Inflammatory macrophage (primary cell): ENCODE measurements around the gene HS3ST6.
"Not testable (repeated sequence)": the region's sequence is repeated elsewhere in the genome, so short reads cannot be mapped to it uniquely, and the experiment has no call there.

ENCODE experiments used
- DNase-seq, 2 donors: peaks; one replicate each; pipeline ENCODE4 v3.0.0-alpha.2; 2020 to 2022

Gene HS3ST6

DNA sequence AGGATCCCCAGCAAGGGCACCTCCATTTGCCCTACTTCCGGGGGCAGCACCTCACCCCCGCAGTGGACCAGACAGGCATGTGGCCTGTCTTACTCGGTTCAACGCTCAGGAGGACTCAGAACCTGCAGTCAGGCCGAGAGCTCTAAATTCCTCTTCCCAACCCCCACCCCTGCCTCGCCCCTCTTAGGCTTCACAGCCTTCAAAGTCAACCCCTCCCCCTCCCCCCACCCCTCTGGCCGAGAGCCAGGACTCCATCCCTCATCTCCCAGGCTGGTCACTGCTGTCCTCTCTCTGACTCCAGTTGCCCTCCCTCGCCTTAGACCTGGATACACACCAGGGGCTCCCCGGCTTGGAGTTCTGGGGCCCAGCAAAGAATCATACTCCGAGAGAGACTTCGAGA, 8.1 kb upstream of the HS3ST6 start:
- no peak for DNase-seq

DNA sequence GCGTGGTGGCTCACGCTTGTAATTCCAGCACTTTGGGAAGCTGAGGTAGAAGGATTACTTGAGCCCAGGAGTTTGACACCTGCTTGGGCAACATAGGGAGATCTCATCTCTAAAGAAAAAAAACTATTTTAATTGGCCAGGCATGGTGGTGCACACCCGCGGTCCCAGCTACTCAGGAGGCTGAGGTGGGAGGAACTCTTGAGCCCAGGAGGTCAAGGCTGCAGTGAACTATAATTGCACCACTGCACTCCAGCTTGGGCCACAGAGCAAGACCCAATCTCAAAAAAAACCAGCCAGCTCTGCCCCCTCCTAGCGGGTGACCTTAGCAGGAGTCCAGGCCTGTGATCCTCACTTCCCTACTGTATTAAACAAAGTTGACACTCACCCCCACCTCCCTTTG, 5.9 kb upstream of the HS3ST6 start:
- DNase-seq: no peak

DNA sequence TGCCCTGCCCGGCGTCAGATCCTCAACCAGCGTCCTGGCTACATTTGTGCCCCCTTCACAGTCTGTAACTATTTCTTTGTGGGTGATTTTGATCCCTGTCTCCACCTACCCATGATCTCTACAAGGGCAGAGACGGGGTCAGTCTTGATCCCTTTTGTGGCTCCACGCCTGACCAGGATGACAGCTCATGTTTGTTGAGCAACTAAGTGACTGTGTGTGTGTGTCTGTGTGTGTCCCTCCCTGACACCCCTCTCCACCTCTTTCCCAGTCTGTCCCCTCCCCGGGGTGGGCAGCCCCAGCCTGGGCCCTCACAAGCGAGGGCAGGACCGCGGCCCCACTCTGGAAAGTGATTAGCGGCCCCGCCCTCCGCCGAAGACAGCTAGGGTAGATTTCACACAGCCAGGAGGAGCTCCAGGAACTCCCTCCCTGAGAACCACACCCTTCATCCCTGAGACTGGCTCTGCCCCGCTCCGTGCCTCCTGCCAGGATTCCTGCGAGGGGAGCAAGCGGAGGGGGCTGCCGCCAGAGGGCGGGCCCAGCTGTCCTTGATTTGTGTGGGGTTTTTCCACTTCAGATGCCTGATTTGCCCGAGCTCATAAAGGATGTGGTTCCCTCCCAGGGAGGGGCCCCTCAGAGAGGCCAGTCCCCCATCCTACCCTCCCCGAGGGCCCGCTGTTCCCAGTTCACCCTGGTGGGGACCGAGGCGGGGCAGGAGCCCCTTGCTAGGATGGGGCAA, 5.3 kb upstream of the HS3ST6 start:
- DNase-seq: no peak

DNA sequence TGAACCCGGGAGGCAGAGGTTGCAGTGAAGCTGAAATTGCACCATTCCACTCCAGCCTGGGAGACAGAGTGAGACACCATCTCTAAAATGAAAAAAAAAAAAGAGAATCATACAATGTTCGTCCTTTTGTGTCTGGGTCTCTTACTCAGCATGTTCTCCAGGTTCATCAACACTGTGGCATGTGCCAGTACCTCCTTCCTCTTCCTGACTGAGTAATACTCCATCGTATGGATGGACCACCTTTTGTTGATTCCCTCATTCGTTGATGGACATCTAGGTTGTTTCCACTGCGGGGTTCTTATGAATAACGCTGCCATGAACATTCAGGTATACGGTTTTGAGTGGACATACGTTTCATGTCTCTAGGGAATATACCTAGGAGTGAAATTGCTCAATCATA, 4.1 kb upstream of the HS3ST6 start:
- no peak for DNase-seq

DNA sequence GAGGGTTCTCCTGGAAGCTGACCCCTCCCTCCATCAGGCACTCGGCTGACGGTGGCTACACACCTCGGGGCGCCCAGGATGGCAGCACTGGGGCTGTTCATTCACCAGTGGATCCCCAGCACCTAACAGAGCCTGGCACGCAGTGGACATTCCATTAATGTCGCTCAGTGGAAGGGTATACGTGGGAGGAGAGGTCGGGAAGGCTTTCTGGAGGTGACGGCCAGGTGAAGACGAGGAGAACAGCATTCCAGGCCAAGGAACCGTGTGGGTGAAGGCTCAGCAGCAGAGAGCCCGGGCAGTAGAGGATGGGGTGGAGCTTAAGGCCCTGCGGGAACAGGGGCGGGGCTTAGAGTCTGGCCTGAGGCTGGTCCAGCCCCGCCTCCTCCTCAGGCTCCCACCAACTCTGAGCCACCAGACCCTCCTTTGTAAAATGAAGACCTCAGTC, 2.5 kb upstream of the HS3ST6 start:
- no peak for DNase-seq

DNA sequence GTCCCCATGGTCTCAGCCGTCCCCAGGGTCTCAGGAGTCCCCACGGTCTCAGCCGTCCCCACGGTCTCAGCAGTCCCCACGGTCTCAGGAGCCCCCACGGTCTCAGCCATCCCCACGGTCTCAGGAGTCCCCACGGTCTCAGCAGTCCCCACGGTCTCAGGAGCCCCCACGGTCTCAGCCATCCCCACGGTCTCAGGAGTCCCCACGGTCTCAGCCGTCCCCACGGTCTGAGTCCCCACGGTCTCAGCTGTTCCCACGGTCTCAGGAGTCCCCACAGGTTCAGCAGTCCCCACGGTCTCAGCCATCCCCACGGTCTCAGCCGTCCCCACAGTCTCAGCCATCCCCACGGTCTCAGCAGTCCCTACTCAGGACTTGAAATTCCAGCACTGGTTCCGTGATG, 1.9 kb upstream of the HS3ST6 start:
- not testable (repeated sequence) for DNase-seq

DNA sequence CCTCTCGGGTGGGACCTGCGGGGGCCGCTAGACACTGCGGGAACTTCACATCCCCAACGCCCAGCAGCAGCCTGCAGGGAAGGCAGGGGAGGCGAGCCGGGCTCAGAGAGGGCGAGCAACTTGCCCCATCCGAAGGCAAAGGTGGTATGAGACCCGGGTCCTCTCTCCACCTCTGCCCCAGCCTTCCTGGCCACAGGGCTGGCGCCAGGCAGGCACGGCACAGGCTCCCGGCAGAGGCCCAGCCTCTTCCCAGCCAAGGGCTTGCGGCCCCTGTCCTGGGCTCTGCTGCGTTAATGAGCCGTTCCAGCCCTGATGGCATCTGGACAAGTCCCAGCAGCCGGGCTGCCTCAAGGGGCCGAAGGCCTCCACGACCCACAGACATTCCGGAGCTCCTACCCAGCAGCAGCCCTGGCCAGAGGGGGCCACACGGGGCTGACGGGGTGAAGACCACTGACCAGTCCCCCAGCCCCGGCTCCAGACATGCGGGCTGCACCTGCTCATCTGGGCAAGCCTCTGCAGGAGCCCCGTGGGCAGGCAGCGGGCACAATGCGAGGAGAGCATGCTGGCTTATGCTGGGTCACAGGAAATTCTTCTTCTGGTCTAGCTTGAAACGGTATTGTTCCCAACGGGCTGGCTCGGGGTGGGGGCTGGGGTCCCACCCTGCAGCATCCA, 1.2 kb upstream of the HS3ST6 start:
- no peak for DNase-seq

DNA sequence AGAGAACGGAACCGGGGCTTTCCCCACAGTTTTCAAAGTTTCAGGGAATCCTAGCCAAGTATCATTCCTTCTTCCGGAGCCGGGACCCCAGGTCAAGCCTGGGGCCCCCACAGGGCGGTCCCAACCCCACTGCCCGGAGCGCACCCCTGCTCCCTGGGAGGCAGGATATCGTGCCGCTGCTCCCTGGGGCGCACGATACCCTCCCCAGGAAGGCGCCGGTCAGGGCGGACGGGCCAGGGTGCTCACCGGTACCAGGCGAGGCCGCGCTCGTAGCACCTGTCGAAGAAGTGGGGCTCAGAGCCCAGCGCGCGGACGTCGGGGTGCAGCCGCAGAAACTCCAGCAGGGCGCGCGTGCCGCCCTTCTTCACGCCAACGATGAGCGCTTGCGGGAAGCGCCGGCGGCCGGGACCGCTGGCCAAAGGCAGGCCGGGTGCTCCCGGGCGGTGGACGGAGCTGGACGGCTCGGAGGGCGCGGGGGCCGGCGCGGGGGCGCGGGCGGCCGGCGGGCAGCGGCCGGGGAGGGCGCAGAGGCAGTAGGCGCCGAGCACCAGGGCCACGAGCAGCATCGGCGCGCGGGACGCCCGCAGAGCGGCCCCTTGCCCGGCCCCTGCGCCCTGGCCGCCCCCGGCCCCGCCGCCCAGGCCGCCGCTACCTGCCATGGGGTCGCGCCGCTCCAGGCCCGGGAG, 407 bp downstream of the HS3ST6 start:
- DNase-seq: no peak

DNA sequence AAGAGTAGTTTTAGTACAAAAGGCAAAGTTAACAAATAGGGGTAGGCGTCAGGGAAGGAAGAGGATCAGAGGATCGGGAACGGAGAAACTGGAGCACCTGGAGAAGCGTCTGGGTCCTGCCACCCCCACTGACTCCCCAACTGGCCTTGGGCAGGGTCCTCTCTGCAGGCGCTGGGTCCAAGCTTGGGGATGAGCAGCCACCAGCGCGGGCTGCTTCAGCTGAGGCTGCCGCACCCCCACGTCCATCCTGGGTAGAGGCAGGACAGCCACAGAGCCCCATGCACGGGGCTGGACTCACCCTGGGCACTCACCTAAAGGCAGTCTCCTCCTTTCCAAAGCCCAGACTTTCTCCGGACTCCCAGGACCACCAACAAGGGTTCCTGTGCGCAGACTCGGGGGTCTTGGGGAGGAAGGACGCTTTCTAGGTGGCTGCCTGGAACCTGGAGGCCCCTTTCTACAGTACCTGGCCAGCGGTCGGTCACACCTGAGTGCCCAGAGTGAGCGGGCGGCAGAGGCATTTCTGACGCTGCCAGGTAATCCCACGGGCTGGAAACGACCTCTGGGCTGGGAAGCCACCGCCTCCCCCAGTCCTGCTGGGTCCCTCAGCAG, 1.1 kb downstream of the HS3ST6 start:
- no peak for DNase-seq

DNA sequence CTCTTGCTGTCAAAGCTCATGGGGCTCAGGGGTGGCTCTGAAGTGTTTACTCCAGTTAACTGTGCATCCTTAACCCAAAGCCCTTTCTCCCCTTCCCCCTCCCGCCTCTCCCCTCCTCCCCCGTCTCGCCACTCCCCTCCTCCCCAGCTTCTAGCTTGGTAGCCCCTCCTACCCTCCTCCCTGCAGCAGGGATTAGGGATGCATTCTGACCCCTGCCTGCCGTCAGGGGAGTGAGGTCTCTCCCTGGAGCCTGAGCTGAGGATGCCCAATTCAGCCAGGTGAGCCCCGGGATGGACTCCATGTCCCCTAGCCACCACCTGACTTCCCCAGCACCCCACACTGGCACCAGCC, 1.6 kb downstream of the HS3ST6 start:
- no peak for DNase-seq

DNA sequence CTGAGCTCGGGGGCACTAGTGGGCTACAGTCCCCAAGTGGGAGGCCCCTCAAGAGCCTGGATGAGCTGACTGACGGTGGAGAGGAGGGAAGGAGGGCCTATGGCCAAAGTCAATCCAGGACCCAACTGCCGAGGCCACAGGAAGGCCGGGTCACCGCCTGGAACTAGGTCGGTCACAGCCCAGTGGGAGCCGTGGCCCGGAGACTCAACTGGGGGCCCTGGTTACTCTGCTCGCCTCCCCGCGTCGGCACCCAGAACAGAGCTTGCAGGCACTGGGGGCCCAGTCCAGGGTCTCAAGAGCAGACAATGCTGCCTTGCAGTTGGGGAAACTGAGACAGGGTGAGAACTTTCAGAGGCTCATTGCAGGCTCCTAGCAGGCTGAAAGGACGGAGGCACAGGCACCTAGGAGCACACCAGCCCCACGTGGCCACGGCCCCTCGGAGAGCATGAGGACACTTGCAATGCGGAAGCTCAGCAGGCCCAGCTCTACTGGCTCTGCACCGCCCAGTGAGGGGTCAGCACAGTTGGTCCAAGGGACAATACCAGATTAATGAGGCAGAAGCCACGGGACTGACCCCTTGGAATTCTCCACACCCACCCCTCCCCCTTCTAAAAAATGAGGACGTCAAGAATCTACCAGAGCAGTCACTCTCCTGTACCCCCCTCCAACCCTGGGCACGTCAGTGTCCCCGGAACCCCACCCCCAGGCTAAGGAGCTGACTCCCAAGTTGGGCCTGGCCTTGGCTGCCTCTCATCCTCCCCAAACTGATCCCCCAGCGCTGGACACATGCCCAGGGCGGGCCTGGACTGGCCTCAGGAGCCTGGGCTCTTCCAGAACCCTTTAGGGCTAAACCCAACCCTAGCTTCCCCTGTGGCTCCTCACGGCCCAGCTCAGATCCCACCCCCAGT, 2.2 kb downstream of the HS3ST6 start:
- no peak for DNase-seq

DNA sequence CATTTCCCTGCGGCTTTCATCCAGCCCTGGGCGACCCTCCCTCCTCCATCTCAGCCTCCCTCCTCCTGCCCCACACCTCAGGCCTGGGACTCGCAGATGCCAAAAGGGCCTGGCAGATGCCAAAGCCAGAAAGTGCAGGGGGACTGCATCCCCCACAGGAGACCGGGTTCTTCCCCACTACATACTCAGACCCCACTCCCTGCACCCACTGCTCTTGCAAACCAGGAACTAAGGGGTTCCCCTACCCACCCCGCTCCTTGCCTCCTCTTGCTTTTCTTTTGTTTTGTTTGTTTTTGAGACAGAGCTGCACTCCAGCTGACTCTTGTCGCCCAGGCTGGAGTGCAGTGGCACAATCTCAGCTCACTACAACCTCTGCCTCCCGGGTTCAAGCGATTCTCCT, 3.2 kb downstream of the HS3ST6 start:
- DNase-seq: no peak

DNA sequence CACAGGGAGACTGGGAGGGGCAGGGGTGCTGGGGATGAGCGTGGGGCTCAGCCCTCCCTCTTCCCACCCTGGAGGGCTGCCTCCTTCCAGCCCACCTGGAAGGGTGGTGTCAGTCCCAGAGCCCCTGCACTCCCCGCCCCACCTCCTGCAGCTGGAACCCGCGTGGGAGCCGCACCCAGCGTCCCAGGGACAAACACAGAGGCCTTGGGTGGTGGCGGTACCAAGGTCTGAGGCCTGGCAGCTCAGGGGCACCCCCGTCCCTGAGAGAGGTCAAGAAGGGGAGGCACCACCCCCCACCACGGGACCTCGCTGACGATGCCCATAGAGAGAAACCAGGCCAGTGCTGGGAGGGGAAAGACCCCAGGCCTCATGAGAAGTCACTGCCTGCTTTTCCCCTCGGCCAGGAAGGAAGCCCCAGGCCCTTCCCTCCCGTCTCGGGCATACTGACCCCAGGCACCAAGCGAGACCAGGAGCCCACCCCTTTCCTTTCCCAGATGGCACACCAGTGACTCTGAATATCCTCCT, 4.1 kb downstream of the HS3ST6 start:
- no peak for DNase-seq

DNA sequence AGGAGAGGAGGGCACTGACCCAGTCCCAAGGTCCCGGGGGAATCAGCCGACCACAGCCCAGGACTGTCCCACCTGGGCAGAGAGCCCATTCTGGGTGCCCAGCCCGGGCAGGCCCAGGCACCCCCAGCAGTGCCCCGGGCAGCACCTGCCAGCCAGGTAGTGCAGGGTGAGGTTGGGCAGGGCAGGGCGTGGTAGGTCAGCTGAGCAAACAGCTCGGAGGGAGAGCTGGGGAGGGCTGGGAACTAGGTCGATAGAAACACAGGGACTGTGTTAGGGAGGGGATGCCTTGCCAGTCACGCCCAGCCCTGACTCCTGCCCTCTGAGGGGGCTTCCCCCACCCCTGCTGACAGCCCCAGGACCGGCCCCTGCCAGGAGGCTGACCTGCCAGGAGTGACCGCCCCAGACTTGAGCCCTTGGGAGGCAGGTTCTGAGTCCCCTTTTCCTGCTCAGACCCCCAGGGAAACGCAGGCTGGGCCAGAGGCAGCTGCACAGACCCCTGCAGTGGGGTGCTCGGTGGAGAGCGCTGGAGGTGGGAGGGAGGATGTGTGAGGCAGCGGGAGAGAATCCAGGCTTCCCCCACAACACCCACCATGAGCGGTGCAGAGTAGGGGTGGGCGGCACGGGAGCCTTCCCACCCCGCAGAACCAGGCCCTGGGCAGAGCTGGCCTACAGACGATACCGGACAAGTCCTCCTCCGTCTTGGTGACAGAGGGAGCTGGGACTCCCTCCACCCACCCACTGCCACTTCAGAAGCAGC, 4.7 kb downstream of the HS3ST6 start:
- no peak for DNase-seq

DNA sequence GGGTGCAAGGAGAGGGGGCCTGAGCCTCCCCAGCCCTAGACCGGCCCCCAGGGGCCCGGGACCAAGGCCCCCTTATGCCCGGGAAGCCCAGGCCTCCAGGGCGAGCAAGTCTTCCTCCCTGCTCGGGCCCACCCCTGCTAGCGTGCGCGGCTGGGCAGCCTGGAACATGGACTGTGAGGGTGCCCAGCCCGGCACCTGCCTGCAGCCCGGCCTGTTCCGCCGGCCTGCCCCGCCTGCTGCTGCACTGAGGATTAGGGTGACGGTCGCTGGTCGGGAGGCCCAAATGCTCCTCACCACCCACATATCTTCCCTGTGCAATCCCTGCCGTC, 6.0 kb downstream of the HS3ST6 start:
- no peak for DNase-seq

DNA sequence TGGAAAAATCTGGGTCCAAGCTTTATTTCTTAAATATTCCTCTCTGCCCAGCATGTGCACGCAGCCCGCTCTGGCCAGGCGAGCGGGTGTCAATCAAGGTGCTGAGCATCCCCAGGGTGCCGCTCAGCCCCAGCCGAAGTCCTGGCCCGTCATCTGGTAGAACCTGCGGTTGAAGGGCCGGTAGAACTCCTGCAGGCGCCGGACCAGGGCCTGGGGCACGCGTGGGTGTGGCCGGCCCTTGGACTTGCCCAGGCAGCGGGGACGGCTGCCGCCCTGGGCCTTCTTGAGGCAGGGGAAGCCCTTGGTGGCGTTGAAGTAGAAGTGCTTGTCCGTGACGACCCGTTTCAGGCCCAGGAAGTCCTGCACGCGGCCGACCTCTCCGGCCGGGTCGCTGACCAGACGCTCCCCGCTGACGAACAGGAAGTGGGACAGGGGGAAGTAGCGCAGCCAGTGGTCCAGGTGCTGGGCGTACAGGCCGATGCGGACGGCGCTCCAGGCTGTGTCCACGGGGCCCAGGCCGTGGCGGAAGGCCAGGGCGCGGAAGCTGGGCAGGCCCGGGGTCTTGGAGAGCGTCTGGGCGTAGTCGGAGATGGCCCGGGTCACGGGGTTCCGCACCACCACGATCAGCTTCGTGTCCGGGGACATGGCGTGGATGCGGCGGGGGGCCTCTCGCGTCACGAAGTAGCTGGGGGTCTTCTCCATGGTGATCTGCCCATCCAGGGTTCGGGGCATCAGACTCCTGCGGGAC, 6.6 kb downstream of the HS3ST6 start:
- DNase-seq: no peak

DNA sequence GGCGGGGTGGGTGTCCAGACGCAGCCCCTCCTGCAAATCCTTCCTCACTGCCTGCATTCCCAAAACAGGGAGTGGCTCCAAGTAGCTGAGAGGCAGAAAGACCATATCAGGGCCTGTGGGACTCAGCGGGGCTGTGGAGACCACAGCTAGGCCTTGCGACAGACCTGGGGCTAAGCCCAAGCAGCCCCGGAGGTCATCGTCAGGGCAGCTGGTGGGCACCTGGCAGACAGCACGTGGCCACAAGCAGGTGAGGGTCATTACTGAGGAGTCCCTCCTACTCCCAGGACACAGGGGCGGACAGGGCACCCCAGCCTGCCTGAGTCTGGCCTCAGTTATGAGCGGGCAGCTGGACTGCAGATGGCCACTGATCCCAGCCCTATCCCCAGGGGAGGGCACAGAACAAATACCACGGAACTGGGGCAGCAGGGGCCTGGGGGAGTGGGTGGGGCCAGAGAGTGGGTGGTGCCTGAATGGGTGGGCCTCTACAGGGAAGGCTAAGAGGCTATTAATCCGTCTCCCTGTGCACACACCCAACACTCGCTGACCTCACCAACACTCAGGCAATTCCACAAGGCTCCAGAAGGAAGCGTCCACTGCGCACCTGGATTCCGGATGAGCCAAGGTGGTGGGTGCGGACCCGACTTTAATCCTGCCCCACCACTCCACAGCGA, 8.5 kb downstream of the HS3ST6 start:
- no peak for DNase-seq

DNA sequence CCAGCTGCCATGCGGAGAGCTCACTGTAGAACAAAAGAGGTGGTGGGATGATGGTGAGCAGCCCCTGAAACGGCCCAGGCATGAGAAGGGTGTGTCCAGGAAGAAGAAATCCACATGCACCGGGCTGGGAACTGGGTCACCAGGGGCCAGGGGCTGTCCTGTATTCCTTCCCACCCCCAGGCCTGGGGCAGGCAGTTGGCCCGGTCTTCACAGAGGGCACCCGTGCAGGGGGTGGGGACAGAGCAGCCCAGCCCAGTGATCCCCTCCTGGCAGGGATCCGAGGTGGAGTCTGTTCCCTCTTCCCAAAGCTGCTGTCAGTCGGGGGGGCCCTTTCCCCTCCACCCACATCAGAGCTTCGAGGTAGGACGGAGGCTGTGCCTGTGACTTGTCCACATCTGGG, 9.2 kb downstream of the HS3ST6 start:
- DNase-seq: no peak

DNA sequence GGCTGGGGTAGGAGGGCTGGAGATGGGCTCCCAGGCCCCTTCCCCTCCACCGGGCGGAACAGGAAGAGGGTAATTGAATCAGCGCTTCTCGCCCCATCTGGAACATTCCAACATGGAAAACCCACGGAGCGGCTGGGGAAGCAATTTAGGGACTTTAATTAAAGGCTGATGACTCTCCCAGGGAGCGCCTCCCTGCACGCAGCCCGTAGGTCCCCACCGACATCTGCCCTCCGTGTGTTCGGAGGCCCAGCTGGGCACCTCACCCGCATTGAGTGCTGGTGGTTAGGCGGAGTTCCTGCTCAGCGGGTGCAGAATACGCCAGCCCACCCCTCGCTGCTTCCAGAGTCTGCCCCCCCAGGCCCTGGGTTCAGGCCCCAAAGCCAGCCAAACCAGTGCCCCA, 10.0 kb downstream of the HS3ST6 start:
- DNase-seq: no peak

DNA sequence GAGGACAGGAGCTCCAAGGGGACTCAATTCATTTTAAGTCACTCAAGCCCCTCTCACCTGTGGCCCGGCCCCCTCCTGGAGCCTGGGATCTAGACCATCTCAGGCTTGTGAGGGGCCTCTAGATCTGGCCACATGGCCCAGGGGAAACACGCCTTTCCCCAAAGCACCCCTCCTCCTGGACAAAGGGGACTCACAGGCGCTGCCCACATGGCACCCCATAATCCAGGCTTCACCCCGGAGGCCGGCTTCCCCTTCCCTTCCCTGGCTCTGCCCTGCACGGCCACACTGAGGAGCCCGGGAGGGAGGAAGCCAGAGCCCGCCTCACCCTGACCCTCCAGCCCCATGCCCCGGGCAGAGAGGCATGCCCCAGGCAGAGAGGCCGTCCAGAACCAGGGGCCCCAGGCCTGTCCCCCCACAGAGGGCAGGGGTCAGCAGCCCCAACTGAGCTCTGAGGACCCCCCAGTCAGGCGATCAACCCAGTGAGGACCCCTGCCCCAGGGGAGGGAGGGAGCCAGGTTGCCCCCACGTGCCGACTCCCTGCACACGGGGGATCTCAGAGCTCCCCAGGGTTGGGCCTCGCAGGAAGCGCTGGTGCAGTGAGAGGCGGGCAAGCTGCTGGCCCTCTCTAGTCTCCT, 10.9 kb downstream of the HS3ST6 start:
- no peak for DNase-seq
